GM18867 (cell line): ENCODE data around the gene TIMM44.
"Not testable (repeated sequence)": the region's sequence is repeated elsewhere in the genome, so short reads cannot be mapped to it uniquely, and the experiment has no call there.

ENCODE experiments used
- ATAC-seq: cut with Tn5 transposase; IDR thresholded peaks from one replicate; pipeline ENCODE4 v1.9.1; 2021; ENCODE audit warnings: mild to moderate bottlenecking, moderate library complexity; ENCODE audit not compliant: unreplicated experiment

Gene TIMM44

GRCh38 chr19:7953060-7953459 lies 9.6 kb upstream of the TIMM44 start:
- no peak for ATAC-seq

GRCh38 chr19:7947939-7948338 lies 4.5 kb upstream of the TIMM44 start:
- ATAC-seq, result no peak

GRCh38 chr19:7944177-7944761 lies 803 bp upstream of the TIMM44 start:
- ATAC-seq, result peak; percentile 27

- ATAC-seq, result peak; percentile 16
Measured at GRCh38 chr19:7942981-7943443, 454 bp downstream of the TIMM44 start.

- no peak for ATAC-seq
Measured at GRCh38 chr19:7941895-7942596, 1.4 kb downstream of the TIMM44 start.

GRCh38 chr19:7940841-7941240 lies 2.6 kb downstream of the TIMM44 start:
- no peak for ATAC-seq

GRCh38 chr19:7934766-7935165 lies 8.7 kb downstream of the TIMM44 start:
- ATAC-seq, result no peak

- no peak for ATAC-seq
Measured at GRCh38 chr19:7933828-7934725, 9.4 kb downstream of the TIMM44 start.

- ATAC-seq, result no peak
Measured at GRCh38 chr19:7933411-7933810, 10.1 kb downstream of the TIMM44 start.

GRCh38 chr19:7932930-7933300 lies 10.6 kb downstream of the TIMM44 start:
- ATAC-seq, result no peak

GRCh38 chr19:7932276-7932929 lies 11.1 kb downstream of the TIMM44 start:
- no peak for ATAC-seq

GRCh38 chr19:7931221-7932061 lies 12.0 kb downstream of the TIMM44 start:
- ATAC-seq, result no peak

- no peak for ATAC-seq
Measured at GRCh38 chr19:7930765-7931164, 12.7 kb downstream of the TIMM44 start.

GRCh38 chr19:7930030-7930429 lies 13.4 kb downstream of the TIMM44 start:
- not testable (repeated sequence) for ATAC-seq

GRCh38 chr19:7928741-7929701 lies 14.4 kb downstream of the TIMM44 start:
- no peak for ATAC-seq

GRCh38 chr19:7928334-7928706 lies 15.1 kb downstream of the TIMM44 start:
- ATAC-seq, result no peak

- ATAC-seq, result no peak
Measured at GRCh38 chr19:7927605-7928333, 15.7 kb downstream of the TIMM44 start.
